ENCODE results near the gene PDZRN3.
A peak's percentile ranks its signal among the peaks of the same experiment; 100 is the strongest.

Gene PDZRN3

DNA sequence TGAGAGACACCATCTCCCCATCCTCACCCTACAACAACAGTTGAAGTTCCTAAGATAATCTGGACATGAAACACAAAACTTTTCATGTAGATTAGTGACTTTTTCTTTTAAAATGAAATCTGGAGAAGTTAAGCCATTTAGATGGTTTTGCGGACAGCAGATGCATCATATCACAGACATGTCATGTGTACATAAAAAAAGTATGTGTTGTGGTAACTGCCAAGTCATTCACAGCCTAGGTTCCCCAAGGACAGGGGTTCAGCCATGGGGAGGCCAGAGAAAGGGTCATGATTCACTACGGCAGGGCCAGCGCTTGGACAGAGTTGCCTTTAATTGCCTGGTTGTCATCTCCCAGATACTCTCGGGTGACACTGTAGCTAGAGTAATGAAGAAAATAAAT is 163.2 kb downstream of the PDZRN3 start:
- Histone ChIP-seq H3K4me3 (ENCODE audit: low read depth, low read length) (no peak overlapping the region), H3K27ac (ENCODE audit: low read depth, low read length) (no peak overlapping the region), H3K4me1 (ENCODE audit: control insufficient read depth, insufficient read depth, low read length, unreplicated experiment) (peaks cover 24% of the 10 kb centered on the region), H3K79me2 (ENCODE audit: control insufficient read depth, insufficient read depth, low read length, unreplicated experiment) (no peaks in the 10 kb centered on the region), H3K36me3 (ENCODE audit: insufficient read depth, low read length) (no peaks in the 10 kb centered on the region), H3K27me3 (ENCODE audit: insufficient read depth, low read length) (no peaks in the 10 kb centered on the region), H2AFZ (ENCODE audit: low read length, unreplicated experiment) (no peak overlapping the region)

GRCh38 chr3:73459711-73460110 is 165.0 kb downstream of the PDZRN3 start:
- H3K36me3 ChIP-seq (ENCODE audit: insufficient read depth, low read length) = no peaks in the 10 kb centered on the region
- H3K27me3 ChIP-seq (ENCODE audit: insufficient read depth, low read length) = no peaks in the 10 kb centered on the region
- peaks cover 32% of the 10 kb centered on the region for H3K4me1 ChIP-seq (ENCODE audit: control insufficient read depth, insufficient read depth, low read length, unreplicated experiment)
- no peaks in the 10 kb centered on the region for H3K79me2 ChIP-seq (ENCODE audit: control insufficient read depth, insufficient read depth, low read length, unreplicated experiment)
- H3K27ac ChIP-seq (ENCODE audit: low read depth, low read length) = no peak overlapping the region
- H2AFZ ChIP-seq (ENCODE audit: low read length, unreplicated experiment) = no peak overlapping the region
- H3K4me3 ChIP-seq (ENCODE audit: low read depth, low read length) = no peak overlapping the region

DNA sequence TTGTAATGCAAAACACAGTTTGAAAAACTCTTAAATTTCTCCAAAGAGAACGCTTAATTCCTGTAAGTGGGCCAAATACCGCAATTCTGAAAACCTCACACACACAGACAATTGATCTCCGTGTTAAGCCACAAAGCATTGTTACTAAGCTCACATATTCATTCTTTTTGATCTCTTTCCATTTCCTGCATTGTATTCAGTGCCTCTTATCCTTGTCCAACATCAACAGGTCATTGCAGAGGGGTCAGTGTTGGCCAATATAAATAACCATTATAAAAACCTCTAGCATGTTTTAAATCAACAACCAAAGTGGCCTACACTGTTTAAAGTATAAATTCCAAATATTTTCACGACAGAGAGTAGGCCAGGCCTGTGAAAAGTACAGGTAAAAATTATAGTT is 171.1 kb downstream of the PDZRN3 start:
- Histone ChIP-seq H2AFZ (ENCODE audit: low read length, unreplicated experiment) (no peak overlapping the region), H3K79me2 (ENCODE audit: control insufficient read depth, insufficient read depth, low read length, unreplicated experiment) (no peaks in the 10 kb centered on the region), H3K27me3 (ENCODE audit: insufficient read depth, low read length) (no peaks in the 10 kb centered on the region), H3K4me3 (ENCODE audit: low read depth, low read length) (no peak overlapping the region), H3K4me1 (ENCODE audit: control insufficient read depth, insufficient read depth, low read length, unreplicated experiment) (peaks cover 20% of the 10 kb centered on the region), H3K36me3 (ENCODE audit: insufficient read depth, low read length) (no peaks in the 10 kb centered on the region), H3K27ac (ENCODE audit: low read depth, low read length) (peak overlapping the region; percentile 14; the same call in 1 of the 2 replicates)

GRCh38 chr3:73452729-73453128 is 172.0 kb downstream of the PDZRN3 start:
- Histone ChIP-seq H2AFZ (ENCODE audit: low read length, unreplicated experiment) (no peak overlapping the region), H3K4me1 (ENCODE audit: control insufficient read depth, insufficient read depth, low read length, unreplicated experiment) (peaks cover 20% of the 10 kb centered on the region), H3K4me3 (ENCODE audit: low read depth, low read length) (no peak overlapping the region), H3K27me3 (ENCODE audit: insufficient read depth, low read length) (no peaks in the 10 kb centered on the region), H3K36me3 (ENCODE audit: insufficient read depth, low read length) (no peaks in the 10 kb centered on the region), H3K27ac (ENCODE audit: low read depth, low read length) (no peak overlapping the region), H3K79me2 (ENCODE audit: control insufficient read depth, insufficient read depth, low read length, unreplicated experiment) (no peaks in the 10 kb centered on the region)

GRCh38 chr3:73451301-73451944 is 173.3 kb downstream of the PDZRN3 start:
- Histone ChIP-seq H3K27me3 (ENCODE audit: insufficient read depth, low read length) (no peaks in the 10 kb centered on the region), H3K27ac (ENCODE audit: low read depth, low read length) (no peak overlapping the region), H3K79me2 (ENCODE audit: control insufficient read depth, insufficient read depth, low read length, unreplicated experiment) (no peaks in the 10 kb centered on the region), H3K4me3 (ENCODE audit: low read depth, low read length) (no peak overlapping the region), H3K4me1 (ENCODE audit: control insufficient read depth, insufficient read depth, low read length, unreplicated experiment) (peaks cover 20% of the 10 kb centered on the region), H3K36me3 (ENCODE audit: insufficient read depth, low read length) (no peaks in the 10 kb centered on the region), H2AFZ (ENCODE audit: low read length, unreplicated experiment) (no peak overlapping the region)

GRCh38 chr3:73449774-73450173 is 175.0 kb downstream of the PDZRN3 start:
- H3K4me3 ChIP-seq (ENCODE audit: low read depth, low read length) = no peak overlapping the region
- H3K4me1 ChIP-seq (ENCODE audit: control insufficient read depth, insufficient read depth, low read length, unreplicated experiment) = peaks cover 12% of the 10 kb centered on the region
- no peaks in the 10 kb centered on the region for H3K27me3 ChIP-seq (ENCODE audit: insufficient read depth, low read length)
- H2AFZ ChIP-seq (ENCODE audit: low read length, unreplicated experiment) = no peak overlapping the region
- no peak overlapping the region for H3K27ac ChIP-seq (ENCODE audit: low read depth, low read length)
- H3K79me2 ChIP-seq (ENCODE audit: control insufficient read depth, insufficient read depth, low read length, unreplicated experiment) = no peaks in the 10 kb centered on the region
- no peaks in the 10 kb centered on the region for H3K36me3 ChIP-seq (ENCODE audit: insufficient read depth, low read length)

- H2AFZ ChIP-seq (ENCODE audit: low read length, unreplicated experiment) = no peak overlapping the region
- H3K36me3 ChIP-seq (ENCODE audit: insufficient read depth, low read length) = no peaks in the 10 kb centered on the region
- no peak overlapping the region for H3K4me3 ChIP-seq (ENCODE audit: low read depth, low read length)
- H3K4me1 ChIP-seq (ENCODE audit: control insufficient read depth, insufficient read depth, low read length, unreplicated experiment) = peaks cover 3% of the 10 kb centered on the region
- H3K27me3 ChIP-seq (ENCODE audit: insufficient read depth, low read length) = no peaks in the 10 kb centered on the region
- no peaks in the 10 kb centered on the region for H3K79me2 ChIP-seq (ENCODE audit: control insufficient read depth, insufficient read depth, low read length, unreplicated experiment)
- H3K27ac ChIP-seq (ENCODE audit: low read depth, low read length) = no peak overlapping the region
These were observed 175.9 kb downstream of the PDZRN3 start for GRCh38 chr3:73448761-73449301.

GRCh38 chr3:73448041-73448440 is 176.7 kb downstream of the PDZRN3 start:
- no peak overlapping the region for H3K4me3 ChIP-seq (ENCODE audit: low read depth, low read length)
- no peaks in the 10 kb centered on the region for H3K27me3 ChIP-seq (ENCODE audit: insufficient read depth, low read length)
- no peaks in the 10 kb centered on the region for H3K4me1 ChIP-seq (ENCODE audit: control insufficient read depth, insufficient read depth, low read length, unreplicated experiment)
- H2AFZ ChIP-seq (ENCODE audit: low read length, unreplicated experiment) = no peak overlapping the region
- no peaks in the 10 kb centered on the region for H3K36me3 ChIP-seq (ENCODE audit: insufficient read depth, low read length)
- no peak overlapping the region for H3K27ac ChIP-seq (ENCODE audit: low read depth, low read length)
- H3K79me2 ChIP-seq (ENCODE audit: control insufficient read depth, insufficient read depth, low read length, unreplicated experiment) = no peaks in the 10 kb centered on the region

GRCh38 chr3:73447111-73447510 is 177.6 kb downstream of the PDZRN3 start:
- Histone ChIP-seq H3K4me1 (ENCODE audit: control insufficient read depth, insufficient read depth, low read length, unreplicated experiment) (no peaks in the 10 kb centered on the region), H3K79me2 (ENCODE audit: control insufficient read depth, insufficient read depth, low read length, unreplicated experiment) (no peaks in the 10 kb centered on the region), H3K36me3 (ENCODE audit: insufficient read depth, low read length) (no peaks in the 10 kb centered on the region), H3K4me3 (ENCODE audit: low read depth, low read length) (no peak overlapping the region), H2AFZ (ENCODE audit: low read length, unreplicated experiment) (no peak overlapping the region), H3K27me3 (ENCODE audit: insufficient read depth, low read length) (no peaks in the 10 kb centered on the region), H3K27ac (ENCODE audit: low read depth, low read length) (no peak overlapping the region)

DNA sequence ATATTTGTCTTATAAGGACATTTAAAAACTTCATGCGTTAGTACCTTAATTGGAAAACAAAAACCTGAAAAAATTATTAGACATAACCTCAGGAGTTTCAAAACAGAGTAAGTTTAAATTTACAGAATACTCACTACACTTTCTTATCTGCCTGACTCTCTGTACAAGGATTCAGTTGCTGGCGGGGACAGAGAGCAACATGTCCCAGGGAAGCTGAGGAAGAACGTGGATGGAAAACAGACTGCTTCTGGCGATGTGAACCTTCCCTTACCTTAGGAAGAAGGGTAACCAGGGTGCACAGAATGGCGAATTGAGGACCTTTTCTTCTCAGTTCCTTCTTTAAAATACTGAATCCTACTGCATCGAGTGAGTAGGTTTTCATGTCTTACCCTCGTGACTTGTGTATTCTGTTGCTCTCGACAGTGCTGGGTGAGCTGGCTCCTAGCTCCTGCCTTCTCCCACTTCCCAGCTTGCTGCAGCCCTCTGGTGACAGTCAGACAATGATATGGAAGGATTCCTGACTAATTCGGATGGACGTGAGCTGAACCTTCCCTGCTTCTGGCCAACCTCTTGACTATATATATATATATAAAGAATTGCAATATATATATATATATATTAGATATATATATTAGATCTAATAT is 178.2 kb downstream of the PDZRN3 start:
- no peak overlapping the region for H3K4me3 ChIP-seq (ENCODE audit: low read depth, low read length)
- no peaks in the 10 kb centered on the region for H3K79me2 ChIP-seq (ENCODE audit: control insufficient read depth, insufficient read depth, low read length, unreplicated experiment)
- no peaks in the 10 kb centered on the region for H3K4me1 ChIP-seq (ENCODE audit: control insufficient read depth, insufficient read depth, low read length, unreplicated experiment)
- no peaks in the 10 kb centered on the region for H3K36me3 ChIP-seq (ENCODE audit: insufficient read depth, low read length)
- no peak overlapping the region for H2AFZ ChIP-seq (ENCODE audit: low read length, unreplicated experiment)
- H3K27ac ChIP-seq (ENCODE audit: low read depth, low read length) = no peak overlapping the region
- H3K27me3 ChIP-seq (ENCODE audit: insufficient read depth, low read length) = no peaks in the 10 kb centered on the region

DNA sequence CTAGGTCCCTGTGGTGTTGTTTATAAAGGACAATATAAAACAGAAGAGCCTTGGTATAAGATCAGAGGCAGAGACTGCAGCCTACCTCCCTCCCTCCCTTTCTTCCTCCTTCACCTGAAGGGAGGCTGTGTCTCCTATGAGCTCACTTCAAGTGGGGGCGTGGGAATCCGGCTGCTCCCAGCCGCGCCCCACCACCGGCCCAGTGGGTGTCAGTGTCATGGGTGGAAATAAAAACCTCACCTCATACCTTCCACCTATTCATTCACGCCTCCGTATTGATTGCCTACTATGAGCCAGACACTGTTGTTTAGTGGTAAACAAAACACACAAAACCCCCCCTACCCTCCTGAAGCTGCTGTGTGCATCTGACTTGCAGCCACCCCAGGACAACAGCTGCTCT is 181.9 kb downstream of the PDZRN3 start:
- no peaks in the 10 kb centered on the region for H3K4me1 ChIP-seq (ENCODE audit: control insufficient read depth, insufficient read depth, low read length, unreplicated experiment)
- H3K36me3 ChIP-seq (ENCODE audit: insufficient read depth, low read length) = no peaks in the 10 kb centered on the region
- no peaks in the 10 kb centered on the region for H3K27me3 ChIP-seq (ENCODE audit: insufficient read depth, low read length)
- no peak overlapping the region for H3K4me3 ChIP-seq (ENCODE audit: low read depth, low read length)
- no peaks in the 10 kb centered on the region for H3K79me2 ChIP-seq (ENCODE audit: control insufficient read depth, insufficient read depth, low read length, unreplicated experiment)
- H3K27ac ChIP-seq (ENCODE audit: low read depth, low read length) = no peak overlapping the region
- no peak overlapping the region for H2AFZ ChIP-seq (ENCODE audit: low read length, unreplicated experiment)
